ENCODE results near the gene GNG13.

- TF ChIP-seq POLR2AphosphoS5 (IDR thresholded peaks at IDR 0.05; ENCODE audit: low read depth) (no peak), CTCF (IDR thresholded peaks at IDR 0.05; ENCODE audit: insufficient read depth, low read length) (no peak), GABPA (IDR thresholded peaks at IDR 0.05; ENCODE audit: low read depth) (no peak)
Measured at GRCh38 chr16:796296-797119, 4.0 kb downstream of the GNG13 start.

All from HL-60 (cell line).